ENCODE measurements around the gene USB1. TPM values are rescaled to one million over a fixed set of nuclear protein-coding genes. Genes with fewer than 3 reads are reported as not detected.

Gene USB1, protein sequence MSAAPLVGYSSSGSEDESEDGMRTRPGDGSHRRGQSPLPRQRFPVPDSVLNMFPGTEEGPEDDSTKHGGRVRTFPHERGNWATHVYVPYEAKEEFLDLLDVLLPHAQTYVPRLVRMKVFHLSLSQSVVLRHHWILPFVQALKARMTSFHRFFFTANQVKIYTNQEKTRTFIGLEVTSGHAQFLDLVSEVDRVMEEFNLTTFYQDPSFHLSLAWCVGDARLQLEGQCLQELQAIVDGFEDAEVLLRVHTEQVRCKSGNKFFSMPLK
- 7.0 and 15.8 TPM in 2 replicates for total RNA-seq (ENCODE audit: low replicate concordance)

DNA sequence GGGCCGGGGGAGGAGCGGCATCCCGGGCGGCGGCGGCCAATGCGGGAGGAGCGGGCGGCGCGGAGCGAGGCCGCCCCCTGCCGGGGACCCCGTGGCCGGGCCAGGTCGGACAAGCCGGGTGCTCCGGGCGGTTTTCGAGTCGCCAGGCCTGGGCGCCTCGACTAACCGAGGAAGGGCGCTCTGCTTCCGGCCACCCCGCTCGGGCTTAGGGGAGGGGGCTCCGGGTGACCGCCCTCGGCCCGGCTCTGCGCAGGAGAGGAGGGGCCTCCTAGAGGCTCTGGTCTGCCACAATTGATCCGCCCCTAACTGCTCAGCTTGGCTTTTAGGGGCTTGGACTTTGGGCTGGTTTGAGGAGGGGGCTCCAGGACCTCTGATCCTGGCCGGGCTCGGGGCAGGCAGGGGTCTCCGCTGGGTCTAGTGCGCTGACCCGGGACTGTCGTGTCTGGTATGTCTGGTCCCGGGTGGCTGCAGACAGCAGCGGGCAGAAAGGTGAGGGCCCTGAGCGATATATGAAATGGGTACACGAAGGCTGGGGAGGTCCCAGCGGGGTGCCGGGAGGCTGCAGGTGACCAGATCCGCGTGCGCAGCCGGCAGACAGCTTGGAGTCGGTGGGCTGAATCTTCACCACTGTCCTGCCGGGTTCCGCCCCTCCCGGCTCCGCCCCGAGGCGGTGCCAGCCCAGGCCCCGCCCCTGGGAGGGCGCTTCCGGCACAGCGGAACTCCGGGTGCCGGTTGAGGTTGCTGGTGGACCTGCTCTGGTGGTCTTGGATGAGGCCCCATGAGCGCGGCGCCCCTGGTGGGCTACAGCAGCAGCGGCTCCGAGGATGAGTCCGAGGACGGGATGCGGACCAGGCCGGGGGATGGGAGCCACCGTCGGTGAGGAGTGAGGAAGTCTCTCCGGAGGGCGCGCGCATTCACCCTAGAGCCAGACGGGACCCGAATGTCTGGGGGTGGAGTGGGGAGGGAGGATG lies at the start of gene USB1:
USB1 (plus strand) TSS at position 702 of the 971 bp plus-strand sequence; CDS start at position 779, 77 bp downstream.
- TF ChIP-seq, protein P1, sequence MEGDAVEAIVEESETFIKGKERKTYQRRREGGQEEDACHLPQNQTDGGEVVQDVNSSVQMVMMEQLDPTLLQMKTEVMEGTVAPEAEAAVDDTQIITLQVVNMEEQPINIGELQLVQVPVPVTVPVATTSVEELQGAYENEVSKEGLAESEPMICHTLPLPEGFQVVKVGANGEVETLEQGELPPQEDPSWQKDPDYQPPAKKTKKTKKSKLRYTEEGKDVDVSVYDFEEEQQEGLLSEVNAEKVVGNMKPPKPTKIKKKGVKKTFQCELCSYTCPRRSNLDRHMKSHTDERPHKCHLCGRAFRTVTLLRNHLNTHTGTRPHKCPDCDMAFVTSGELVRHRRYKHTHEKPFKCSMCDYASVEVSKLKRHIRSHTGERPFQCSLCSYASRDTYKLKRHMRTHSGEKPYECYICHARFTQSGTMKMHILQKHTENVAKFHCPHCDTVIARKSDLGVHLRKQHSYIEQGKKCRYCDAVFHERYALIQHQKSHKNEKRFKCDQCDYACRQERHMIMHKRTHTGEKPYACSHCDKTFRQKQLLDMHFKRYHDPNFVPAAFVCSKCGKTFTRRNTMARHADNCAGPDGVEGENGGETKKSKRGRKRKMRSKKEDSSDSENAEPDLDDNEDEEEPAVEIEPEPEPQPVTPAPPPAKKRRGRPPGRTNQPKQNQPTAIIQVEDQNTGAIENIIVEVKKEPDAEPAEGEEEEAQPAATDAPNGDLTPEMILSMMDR (IDR thresholded peaks at IDR 0.05; ENCODE audit: insufficient read depth, low read length), result peak; percentile 57
- H3K4me3 ChIP-seq (ENCODE audit: low read depth, low read length), result peak within 1 kb of the TSS; percentile 91
- peak; percentile 67 for DNase-seq (ENCODE audit: low read depth)

DNA sequence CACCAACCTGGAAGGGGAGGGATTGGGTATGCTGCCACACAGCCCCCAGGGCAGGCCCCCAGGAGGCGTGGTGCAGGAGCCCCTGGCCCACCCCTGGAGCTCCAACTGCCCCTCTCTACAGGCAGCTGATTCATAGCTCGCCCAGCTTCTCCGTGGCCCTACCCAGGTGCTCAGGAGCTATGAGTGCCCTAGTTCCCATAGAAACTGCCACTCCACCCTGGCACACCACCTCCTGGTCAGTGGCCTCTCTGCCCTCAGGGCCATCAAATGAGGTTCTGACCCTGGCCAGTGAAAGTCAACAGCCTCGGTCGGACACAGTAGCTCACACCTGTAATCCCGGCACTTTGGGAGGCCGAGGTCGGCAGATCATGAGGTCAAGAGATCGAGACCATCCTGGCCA lies 48.3 kb upstream of the USB1 start:
- no peak overlapping the region for H3K4me3 ChIP-seq (ENCODE audit: low read depth, low read length)
- TF ChIP-seq, protein P1 (IDR thresholded peaks at IDR 0.05; ENCODE audit: insufficient read depth, low read length), result no peak
- DNase-seq (ENCODE audit: low read depth), result no peak

DNA sequence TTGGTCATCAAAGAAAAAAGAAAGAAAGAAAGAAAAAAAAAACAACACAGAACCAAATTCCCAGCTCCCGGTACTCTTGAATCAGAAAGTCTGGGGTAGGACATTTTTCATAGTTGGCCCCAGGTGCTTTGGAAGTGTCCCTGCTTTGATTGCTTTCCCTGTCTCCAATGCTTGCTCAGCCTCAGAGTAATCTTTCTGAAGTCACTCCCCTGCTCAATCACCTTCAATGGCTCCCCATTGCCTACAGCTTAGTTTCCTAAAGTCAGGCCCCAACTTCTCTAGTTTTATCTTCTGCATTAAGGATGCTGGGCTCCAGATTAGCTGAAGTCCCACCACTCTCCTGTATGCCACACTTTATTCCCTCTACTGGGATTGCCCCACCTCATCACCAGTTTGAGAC lies 47.4 kb upstream of the USB1 start:
- TF ChIP-seq, protein P1 (IDR thresholded peaks at IDR 0.05; ENCODE audit: insufficient read depth, low read length), result no peak
- no peak for DNase-seq (ENCODE audit: low read depth)
- no peak overlapping the region for H3K4me3 ChIP-seq (ENCODE audit: low read depth, low read length)

DNA sequence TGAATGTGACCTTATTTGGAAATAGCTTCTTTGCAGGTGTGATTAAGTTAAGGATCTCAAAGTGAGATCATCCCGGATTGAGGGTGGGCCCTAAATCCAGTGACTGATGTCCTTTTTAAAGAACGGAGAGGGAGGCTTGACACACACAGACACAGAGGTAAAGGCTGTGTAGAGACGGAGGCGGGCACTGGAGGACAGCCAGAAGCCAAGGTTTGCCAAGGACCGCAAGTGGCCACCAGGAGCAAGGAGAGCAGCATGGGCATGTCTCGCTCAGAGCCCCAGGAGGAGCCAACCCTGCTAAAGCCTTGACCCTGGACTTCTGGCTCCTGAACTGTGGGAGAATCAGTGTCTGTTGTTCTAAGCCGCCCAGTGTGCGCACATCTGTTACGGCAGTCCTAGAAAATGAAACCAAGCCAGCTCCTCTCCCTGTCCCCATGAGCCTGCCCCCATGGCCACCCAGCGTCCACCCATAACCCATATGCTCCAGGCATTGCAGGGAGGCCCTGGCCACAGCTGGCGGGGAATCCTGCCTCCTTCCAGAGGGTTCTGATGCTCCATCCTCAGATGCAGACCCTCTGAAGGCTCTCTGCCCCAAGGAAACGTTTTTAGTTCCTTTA lies 45.5 kb upstream of the USB1 start:
- TF ChIP-seq, protein P1 (IDR thresholded peaks at IDR 0.05; ENCODE audit: insufficient read depth, low read length), result no peak
- no peak for DNase-seq (ENCODE audit: low read depth)
- no peak overlapping the region for H3K4me3 ChIP-seq (ENCODE audit: low read depth, low read length)

DNA sequence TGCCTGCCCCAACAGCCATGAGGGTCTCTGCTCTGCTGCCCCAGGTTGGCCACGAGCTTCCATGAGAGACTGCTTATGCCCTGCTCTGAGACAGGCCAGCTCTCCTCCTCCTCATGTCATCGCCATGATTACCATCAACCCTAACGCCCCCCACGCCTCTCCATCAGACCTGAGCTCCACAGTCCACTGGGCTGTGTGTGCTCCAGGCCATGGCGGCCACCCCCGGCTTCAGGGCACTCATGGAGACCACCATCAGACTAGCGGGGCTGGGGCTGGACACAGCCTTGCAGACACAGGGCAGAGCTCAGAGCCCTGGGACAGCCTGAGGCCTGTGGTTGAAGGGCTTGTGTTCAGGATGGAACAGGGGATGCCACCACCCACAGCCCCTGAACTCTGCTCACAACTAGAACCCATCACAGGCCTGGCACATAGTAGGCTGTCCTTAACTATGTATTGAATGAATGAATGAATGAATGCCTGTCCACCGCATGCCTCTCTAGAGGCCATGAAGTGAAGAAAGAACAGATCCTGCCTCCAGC lies 44.9 kb upstream of the USB1 start:
- TF ChIP-seq, protein P1 (IDR thresholded peaks at IDR 0.05; ENCODE audit: insufficient read depth, low read length), result no peak
- no peak for DNase-seq (ENCODE audit: low read depth)
- H3K4me3 ChIP-seq (ENCODE audit: low read depth, low read length), result no peak overlapping the region

DNA sequence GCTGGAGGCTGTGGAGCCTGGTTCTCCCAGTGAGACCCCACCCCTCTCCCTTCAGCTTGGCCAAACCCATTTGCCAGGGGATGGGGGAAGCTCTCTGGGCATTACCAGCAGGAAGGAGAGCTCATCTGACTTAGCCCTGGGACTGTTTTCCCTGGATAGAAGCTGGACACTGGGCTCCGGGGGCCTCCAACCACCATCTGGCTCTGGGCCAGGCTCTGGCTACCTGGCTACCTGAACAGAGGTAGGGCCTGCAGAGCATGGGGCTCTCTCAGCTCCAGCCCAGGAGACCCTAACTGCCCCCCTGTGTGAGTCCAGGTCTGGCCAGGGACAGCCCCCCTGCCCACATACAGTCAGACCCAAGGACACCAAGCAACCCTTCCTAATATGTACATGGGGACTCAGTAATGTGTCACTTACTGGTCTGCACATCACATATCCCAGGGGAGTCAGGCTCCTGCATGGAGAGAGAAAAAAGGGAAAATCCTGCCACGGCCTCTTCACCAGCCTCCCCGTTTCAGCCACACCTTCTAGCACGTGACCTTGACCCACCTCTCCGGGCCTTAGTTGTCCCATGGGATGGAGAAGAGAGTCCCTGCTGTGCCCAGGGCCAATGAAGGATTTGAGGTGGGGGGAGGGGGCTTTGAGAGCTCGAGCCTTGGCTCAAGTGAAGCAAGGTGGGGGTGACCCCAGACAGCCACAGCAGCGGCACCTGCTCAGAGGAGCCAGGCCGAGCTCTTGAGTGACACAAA lies 44.1 kb upstream of the USB1 start:
- no peak overlapping the region for H3K4me3 ChIP-seq (ENCODE audit: low read depth, low read length)
- TF ChIP-seq, protein P1 (IDR thresholded peaks at IDR 0.05; ENCODE audit: insufficient read depth, low read length), result no peak
- no peak for DNase-seq (ENCODE audit: low read depth)
